Activated CD8-positive, alpha-beta memory T cell treated with anti-CD3 and anti-CD28 coated beads, Interleukin-2, amount 50 U/mL, for 24 hours (primary cell): Measurements from ENCODE around the gene PDE3B.
"Not testable (repeated sequence)": the region's sequence is repeated elsewhere in the genome, so short reads cannot be mapped to it uniquely, and the experiment has no call there.

Source experiments
- DNase-seq: peaks from one replicate; pipeline ENCODE4 v3.0.0-alpha.2; 2020; ENCODE audit errors: extremely low read depth

Gene PDE3B

DNA sequence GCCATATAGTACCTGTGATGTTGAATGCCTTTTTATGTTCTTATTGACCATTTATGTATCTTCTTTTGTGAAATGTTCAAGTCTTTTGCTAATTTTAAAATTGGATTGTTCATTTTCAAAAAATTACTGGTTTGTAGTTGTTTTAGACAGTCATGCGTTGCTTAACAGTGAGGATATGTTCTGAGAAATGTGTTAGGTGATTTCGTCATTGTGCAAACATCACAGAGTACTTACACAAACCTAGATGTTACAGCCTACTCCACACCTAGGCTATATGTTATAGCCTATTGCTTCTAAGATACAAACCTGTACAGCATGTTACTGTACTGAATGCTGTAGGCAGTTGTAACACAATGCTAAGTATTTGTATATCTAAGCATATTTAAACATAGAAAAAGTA lies 32.5 kb downstream of the PDE3B start:
- DNase-seq = no peak

DNA sequence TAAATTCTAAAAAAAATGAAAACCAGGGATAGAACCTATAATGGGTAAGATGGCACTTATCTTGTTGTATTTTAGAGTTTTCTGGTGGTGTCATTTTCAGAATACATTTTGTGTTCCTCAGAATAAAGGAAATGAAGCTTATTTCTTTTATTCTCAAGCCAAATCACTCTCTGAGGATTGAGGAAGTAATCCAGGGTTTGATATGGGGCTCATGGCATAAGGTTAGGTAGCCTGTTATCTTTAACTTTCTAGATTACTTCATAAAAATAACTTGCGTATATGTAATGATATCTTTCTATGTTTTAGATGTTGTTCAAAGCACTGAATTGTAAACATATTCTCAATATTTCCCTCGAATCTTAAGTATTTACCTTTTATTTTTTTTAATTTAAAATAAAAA lies 33.5 kb downstream of the PDE3B start:
- no peak for DNase-seq

DNA sequence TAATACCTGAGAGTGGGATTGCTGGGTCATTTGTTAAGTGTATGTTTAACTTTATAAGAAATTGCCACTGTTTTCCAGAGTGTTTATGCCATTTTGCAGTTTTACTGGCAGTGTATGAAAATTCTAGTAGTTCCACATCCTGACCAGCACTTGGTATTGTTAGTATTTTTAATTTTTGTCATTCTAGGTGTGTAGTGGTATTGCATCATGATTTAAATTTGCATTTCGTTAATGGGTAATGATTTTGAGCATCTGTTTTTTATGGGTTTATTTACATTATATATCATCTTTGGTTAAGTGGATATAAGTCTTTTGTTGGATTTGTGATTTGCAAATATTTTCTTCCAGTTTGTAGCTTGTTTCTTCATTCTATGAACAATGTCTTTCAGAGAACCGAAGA lies 34.7 kb downstream of the PDE3B start:
- no peak for DNase-seq

DNA sequence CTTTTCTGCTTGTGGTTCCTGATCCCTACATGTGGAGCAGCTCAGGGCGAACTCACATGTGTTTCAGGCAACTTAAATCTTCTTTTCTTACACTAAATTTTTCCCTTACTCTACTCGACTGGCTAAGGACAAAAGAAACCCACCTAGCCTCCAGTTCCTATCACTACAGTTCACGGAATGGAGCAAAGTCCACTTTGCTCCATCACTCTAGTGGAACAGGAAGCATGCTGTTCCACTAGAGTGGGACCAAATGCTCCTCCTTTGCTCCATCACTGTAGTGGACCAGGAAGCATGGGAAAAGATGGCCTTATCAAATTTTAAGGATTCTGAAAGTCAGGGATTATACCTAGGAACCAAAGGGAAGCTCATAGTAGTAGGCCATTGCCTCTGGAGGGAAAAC lies 36.1 kb downstream of the PDE3B start:
- DNase-seq = no peak

DNA sequence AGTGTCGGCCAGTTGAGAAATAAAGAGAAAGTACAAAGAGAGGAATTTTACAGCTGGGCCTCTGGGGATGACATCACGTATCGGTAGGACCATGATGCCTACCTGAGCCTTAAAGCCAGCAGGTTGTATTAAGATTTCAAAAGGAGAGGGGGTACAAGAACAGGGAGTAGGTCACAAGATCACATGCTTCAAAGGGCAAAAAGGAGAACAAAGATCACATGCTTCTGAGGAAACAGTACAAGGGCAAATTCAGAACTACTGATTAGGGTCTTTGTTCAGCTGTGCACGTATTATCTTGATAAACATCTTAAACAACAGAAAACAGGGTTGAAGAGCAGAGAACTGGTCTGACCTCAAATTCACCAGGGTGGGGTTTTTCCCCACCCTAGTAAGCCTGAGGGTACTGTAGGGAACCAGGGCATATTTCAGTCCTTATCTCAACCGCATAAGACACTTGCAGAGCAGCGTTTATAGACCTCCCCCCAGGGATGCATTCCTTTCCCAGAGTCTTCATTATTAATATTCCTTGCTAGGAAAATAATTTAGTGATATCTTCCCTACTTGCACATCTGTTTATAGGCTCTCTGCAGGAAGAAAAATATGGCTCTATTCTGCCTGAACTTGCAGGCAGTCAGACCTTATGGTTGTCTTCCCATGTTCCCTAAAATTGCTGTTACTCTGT lies 40.8 kb downstream of the PDE3B start:
- not testable (repeated sequence) for DNase-seq

DNA sequence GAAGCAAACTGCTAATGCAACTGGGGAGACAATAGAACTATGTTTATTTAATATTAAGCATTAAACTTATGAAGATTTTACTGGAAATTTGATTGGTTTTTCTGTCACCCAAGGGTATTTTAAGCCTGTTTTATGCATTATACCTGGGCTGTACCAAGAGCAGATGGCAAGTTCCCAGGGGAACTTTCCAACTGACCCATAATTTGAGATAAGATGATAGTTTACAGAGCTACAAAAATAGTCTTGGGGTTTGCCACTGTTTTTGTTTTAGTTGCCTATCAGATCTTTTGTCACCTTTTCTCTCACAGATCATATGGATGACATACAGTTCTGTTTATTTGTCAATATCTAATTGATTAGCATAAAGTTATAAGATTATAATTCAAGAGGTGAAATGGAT lies 43.9 kb downstream of the PDE3B start:
- no peak for DNase-seq

DNA sequence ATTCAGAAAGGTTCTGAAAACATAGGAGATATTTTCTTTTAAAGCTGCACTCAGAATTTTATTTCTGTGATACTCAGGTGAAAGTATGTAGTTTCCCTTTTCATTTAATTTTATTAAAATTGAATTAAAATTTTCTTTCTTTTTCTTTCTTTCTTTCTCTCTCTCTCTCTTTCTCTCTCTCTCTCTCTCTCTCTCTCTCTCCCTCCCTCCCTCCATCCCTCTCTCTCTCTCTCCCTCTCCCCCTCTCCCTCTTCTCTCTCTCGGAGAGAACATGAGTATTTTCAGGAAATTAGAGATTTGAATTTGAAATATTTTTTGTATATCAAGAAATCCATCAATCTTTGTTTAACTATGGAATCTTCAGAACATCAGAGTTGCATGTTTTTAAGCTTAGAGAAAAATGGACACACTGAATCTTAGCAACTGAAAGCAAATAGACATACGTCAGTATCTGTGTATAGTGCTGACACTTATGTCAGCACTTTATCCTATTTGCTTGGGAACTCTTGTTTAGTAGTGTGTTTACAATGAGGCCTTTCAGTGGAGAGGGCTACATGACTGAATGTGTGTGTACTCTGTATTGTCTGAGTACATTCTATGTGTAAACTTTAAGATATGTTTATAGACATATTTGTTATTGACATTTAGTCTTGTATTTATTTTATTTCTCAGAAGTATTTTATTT lies 44.5 kb downstream of the PDE3B start:
- no peak for DNase-seq

DNA sequence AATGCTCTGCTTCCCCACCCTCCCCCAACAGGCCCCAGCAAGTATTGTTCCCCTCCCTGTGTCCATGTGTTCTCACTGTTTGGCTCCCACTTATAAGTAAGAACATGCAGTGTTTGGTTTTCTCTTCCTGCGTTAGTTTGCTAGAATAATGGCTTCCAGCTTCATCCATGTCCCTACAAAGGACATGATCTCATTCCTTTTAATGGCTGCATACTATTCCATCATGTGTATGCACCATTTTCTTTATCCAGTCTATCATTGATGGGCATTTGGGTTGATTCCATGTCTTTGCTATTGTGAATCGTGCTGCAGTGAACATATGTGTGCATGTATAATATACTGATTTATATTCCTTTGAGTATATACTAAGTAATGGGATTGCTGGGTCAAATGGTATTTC lies 52.1 kb downstream of the PDE3B start:
- DNase-seq = not testable (repeated sequence)

DNA sequence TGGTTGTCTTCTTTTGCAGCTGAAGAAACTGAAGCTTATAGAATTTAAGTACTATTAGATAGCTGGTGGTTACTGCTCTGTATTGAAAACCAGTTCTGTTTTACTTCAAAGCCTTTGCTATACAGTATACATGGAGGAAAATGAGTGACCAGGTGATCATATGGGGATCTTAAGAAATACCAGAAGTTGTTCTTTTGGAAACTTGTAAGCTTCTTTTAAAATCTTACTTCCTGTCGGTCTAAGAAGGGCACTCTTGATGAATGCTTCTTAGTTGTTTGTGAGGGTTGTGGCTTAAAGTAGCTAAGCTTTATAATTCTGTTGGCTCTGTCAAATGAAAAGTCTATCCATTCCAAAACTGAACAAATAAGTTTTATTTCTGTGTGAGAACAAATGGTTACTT lies 55.2 kb downstream of the PDE3B start:
- DNase-seq = no peak

DNA sequence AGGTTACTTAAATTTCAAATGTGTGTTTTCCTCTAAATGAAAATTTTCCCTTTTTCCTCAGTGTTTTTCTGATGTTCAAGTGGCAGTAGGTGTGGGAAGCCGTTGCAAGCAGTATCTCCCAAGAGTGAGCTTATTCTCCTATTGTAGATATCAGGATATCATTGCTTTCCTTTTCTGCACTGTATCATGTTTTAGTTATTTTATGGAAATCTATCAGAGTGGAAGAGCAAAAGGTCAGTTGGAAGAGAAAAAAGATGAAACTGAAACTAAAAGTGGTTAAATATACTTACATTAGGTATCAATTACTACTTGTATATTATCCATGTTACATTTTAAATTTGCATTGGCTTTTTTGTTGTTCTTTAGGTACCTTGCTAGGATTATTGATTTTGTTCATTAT lies 57.0 kb downstream of the PDE3B start:
- no peak for DNase-seq

DNA sequence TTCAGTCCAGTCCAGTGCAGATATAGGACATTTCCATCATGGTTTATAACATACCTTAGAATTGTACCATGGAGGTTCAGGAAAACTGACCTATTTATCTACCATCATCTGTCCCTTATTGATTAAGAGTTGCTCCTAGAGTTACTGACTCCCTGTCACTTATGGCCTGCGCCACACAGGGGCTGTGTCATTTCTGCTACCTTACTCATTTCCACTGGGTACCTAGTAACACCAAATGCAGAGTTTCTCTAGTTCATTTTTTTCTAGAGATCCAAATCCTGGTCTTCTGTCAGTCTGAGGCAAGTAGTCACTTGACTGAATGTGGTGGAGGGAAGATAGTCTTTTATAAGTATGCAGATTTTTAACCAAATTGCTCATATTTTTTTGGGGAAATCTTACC lies 59.2 kb downstream of the PDE3B start:
- no peak for DNase-seq

DNA sequence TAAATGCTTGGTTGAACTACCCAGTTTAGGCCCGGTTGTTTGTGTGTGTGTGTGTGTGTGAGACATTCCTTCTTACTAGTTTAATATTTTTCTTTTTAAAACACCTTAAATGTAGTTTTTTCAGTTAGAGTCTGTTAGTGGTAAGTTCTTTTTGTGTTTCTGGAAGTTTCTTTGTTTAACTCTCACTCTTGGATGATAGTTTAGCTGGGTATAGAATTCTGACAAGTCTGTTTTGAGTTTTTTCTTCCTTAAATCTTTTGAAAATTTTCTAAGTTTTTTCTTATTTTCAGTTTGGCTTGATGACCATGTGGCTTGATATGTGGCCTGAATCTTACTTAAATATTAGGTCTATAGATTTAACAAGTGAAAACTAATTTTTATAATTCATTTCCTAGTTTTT lies 60.1 kb downstream of the PDE3B start:
- no peak for DNase-seq

DNA sequence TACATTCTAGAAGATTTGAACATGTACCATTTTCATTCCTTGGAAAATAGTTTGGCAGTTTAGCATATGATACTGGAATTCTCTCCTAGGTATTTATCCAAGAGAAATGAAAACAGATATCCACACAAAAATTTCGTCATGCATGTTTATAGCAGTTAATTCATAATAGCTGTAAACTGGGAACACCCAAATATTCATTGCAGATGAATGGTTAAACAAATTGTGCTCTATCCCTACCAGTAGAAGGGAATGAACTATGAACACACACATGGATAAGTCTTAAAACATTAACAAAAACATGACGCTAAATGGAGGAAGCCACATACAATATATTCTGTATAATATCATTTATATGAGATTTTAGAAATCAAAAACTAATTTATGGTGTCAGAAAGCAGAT lies 61.5 kb downstream of the PDE3B start:
- no peak for DNase-seq

DNA sequence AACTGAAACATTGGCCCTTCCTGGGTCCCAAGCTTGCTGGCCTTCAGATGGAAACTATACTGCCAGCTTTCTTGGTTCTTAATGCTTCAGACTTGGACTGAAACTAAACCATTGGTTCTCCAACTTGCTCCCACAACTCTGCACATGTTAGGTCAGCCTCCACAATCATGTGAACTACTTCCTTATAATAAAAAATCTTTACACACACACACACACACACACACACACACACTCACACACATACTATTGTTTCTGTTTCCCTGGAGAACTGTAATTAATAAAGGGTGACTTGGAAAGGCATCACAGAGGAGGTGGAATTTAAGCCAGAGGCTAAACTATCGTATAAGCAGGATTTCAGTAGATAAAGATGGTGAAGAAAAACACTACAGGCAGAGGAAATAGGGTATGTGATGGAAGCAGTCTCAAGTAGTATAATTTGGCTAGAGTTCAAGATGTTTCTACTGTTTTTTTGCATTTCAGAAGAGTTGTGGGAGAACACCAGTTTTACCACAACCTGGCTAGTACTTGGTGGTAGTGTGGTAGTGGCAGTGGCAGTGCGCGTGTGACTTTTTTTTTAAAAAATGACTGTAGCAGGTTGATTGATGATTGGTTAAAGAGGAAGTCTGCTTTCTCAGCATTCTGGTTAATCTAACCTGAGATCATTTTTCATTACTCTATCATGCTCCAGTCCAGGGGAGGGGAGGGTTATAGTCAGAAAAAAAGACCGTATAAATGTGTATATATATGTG lies 70.1 kb downstream of the PDE3B start:
- no peak for DNase-seq

DNA sequence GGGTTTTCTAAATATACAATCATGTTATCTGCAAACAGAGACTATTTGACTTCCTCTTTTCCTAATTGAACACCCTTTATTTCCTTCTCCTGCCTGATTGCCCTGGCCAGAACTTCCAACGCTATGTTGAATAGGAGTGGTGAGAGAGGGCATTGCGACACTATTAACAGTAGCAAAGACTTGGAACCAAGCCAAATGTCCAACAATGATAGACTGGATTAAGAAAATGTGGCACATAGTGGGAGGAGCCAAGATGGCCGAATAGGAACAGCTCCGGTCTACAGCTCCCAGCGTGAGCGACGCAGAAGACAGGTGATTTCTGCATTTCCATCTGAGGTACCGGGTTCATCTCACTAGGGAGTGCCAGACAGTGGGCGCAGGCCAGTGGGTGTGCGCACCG lies 72.1 kb downstream of the PDE3B start:
- DNase-seq = not testable (repeated sequence)

DNA sequence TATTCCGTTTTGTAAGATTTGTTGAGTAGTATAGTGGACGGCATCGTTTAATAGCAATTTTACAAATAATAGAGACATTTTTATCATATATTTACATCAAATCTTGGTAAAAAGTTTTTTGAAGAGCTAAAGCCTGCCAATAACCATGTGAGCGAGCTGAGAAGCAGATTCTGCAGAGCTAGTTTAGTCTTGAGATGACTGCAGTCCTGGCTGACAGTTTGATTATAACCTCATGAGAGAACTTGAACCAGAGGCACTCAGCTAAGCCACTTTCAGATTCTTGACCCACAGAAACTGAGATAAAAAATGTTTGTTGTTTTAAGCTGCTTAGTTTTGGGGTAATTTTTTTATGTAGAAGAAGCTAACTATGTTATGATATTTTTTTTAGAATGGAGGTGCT lies 78.9 kb downstream of the PDE3B start:
- no peak for DNase-seq

DNA sequence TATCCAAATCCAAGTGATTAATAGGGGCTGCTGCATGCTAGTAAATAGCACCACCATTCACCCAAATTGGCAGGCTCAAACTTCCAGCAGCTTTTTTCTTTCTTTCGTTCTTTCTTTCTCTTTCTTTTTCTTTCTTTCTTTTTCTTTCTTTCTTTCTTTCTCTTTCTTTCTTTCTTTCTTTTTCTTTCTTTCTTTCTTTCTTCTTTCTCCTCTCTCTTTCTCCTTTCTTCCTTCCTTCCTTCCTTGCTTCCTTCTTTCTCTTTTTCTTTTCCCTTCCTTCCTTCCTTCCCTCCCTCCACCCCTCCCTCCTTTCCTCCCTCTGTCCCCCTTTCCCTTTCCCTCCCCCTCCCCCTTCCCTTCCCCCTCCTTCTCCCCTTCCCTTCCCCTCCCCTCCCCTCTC lies 81.5 kb downstream of the PDE3B start:
- no peak for DNase-seq

DNA sequence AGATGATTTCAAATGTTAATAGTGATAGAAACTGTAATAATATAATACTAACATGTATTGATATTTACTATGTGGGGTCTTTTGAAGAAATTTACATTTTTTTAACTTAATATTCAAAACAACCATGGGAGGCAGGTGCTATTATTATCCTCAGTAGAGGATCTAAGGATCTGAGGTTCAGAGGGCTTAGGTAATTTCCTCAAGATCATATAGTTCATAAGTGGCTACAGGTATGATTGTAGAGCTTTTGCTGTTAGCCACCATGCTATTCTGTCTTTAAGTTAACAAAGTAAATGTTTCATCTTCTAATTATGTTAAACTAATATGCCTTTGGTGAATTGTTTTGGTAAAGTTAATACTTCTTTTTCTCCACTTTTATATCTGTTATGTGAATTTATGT lies 83.6 kb downstream of the PDE3B start:
- DNase-seq = no peak

DNA sequence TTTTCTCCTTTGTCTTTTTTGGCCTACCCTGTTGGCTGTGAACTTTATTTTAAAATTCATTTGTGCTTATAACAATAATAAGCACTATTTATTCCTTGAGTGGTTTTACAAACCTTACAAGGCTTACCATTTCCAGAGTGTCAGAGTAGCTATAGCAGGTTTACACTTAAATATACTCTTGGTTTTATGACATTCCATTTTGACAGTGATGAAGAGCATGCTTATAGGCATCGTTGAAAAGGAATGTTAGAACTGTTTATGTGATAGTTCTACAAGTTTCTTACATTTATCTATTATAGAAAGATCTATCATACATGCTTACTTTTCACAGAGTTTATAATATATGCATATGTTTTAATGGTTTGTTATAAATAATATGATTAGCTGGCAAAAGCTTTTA lies 84.1 kb downstream of the PDE3B start:
- no peak for DNase-seq

DNA sequence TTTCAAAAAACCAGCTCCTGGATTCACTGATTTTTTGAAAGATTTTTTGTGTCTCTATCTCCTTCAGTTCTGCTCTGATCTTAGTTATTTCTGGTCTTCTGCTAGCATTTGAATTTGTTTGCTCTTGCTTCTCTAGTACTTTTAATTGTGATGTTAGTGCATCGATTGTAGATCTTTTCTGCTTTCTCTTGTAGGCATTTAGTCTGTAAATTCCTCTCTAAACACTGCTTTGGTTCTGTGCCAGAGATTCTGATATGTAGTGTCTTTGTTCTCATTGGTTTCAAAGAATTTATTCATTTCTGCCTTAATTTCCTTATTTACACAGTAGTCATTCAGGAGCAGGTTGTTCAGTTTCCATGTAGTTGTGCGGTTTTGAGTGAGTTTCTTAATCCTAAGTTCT lies 96.9 kb downstream of the PDE3B start:
- DNase-seq = not testable (repeated sequence)

DNA sequence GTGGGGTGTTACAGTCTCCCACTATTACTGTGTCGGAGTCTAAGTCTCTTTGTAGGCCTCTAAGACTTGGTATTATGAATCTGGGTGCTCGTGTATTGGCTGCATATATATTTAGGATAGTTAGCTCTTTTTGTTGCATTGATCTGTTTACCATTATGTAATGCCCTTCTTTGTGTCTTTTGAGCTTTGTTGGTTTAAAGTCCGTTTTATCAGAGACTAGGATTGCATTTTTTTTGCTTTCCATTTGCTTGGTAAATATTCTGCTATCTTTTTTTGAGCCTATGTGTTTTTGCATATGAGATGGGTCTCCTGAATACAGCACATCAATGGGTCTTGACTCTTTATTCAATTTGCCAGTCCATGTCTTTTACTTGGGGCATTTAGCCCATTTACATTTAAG lies 97.6 kb downstream of the PDE3B start:
- DNase-seq = no peak

DNA sequence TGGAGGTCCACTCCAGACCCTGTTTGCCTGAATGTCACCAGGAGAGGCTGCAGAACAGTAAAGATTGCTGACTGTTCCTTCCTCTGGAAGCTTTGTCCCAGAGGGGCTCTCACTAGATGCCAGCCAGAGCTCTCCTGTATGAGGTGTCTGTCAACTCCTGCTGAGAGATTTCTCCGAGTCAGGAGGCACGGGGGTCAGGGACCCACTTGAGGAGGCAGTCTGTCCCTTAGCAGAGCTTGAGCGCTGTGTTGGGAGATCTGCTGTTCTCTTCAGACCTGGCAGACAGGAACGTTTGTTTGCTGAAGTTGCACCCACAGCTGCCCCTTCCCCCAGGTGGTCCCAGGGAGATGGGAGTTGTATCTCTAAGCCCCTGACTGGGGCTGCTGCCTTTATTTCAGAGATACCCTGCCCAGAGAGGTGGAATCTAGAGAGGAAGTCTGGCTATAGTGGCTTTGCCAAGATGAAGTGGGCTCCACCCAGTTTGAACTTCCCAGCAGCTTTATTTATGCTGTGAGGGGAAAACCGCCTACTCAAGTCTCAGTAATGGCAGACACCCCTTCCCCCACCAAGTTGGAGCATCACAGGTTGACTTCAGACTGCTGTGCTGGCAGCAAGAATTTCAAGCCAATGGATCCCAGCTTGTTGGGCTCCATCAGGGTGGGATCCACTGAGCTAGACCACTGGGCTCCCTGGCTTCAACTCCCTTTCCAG lies 99.4 kb downstream of the PDE3B start:
- DNase-seq = no peak

DNA sequence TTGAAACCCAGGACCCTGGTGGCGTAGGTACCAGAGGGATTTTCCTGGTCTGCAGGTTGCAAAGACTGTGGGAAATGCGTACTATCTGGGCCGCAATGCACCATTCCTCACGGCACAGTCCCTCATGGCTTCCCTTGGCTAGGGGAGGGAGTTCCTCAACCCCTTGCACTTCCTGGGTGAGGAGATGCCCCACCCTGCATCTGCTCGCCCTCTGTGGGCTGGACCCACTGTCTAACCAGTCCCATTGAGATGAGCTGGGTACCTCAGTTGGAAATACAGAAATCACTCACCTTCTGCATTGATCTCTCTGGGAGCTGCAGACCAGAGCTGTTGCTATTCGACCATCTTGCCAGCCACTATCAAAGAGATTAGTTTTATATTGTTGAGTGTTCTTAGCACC lies 100.1 kb downstream of the PDE3B start:
- DNase-seq = not testable (repeated sequence)
